Panc1 (cell line): Measurements from ENCODE around the gene ADAM10. TPM values are rescaled to one million over a fixed set of nuclear protein-coding genes. Genes with fewer than 3 reads are reported as not detected.

Experiments
- ATAC-seq: fragments of 200-7000 bp; cut with Tn5 transposase; 2 replicates; pipeline ENCODE4 v1.9.1; 2020; ENCODE audit warnings: mild to moderate bottlenecking, moderate library complexity
- BruUV-seq: library from RNA; stranded (reverse); fragments of 400-500 nt; replicated peaks from 2 replicates; lab custom pipeline; 2021; lab: Mats Ljungman, UMichigan
- CTCF ChIA-PET: fragments of 300-600 bp; sonication (Branson Sonifier 250); formaldehyde crosslinking; loops from one replicate; lab custom pipeline; 2022; ENCODE audit warnings: antibody characterized with exemption; lab: Charles Lee
- POLR2A ChIA-PET: fragments of 300-600 bp; sonication (Branson Sonifier 250); formaldehyde crosslinking; loops from one replicate; lab custom pipeline; 2022; ENCODE audit warnings: antibody characterized with exemption; lab: Charles Lee
- DNase-seq: peaks from one replicate; pipeline ENCODE4 v3.0.0-alpha.2; 2010; ENCODE audit warnings: low read depth, low spot score
- H3K27ac ChIP-seq: 2 replicates; pipeline ENCODE4 v1.5.1; 2011; ENCODE audit warnings: mild to moderate bottlenecking, low read length, inconsistent platforms
- H3K27me3 ChIP-seq: fragments of 200-500 bp; sonication (Bioruptor generic); 2 replicates; pipeline ENCODE4 v1.6.0; 2014; ENCODE audit warnings: low read length, inconsistent platforms; ENCODE audit not compliant: control insufficient read depth, insufficient read depth
- H3K36me3 ChIP-seq: fragments of 200-500 bp; sonication (Bioruptor generic); 2 replicates; pipeline ENCODE4 v1.5.1; 2014; ENCODE audit warnings: inconsistent platforms, mild to moderate bottlenecking, low read length, moderate library complexity; ENCODE audit not compliant: control insufficient read depth, insufficient read depth
- H3K4me1 ChIP-seq: 2 replicates; pipeline ENCODE4 v1.5.1; 2011; ENCODE audit warnings: inconsistent platforms, mild to moderate bottlenecking, low read length, moderate library complexity; ENCODE audit not compliant: control insufficient read depth, insufficient read depth
- H3K4me3 ChIP-seq, 2 experiments: 2 replicates each; pipeline ENCODE4 v1.5.1; 2011 to 2012; ENCODE audit warnings: low read depth in 2 of 2, low read length in 2 of 2, mild to moderate bottlenecking in 2 of 2, inconsistent platforms in 1 of 2, moderate library complexity in 1 of 2
- H3K9me3 ChIP-seq: fragments of 200-500 bp; sonication (Bioruptor generic); 2 replicates; pipeline ENCODE4 v1.5.1; 2014; ENCODE audit warnings: low read depth, mild to moderate bottlenecking, inconsistent platforms, low read length, moderate library complexity; ENCODE audit not compliant: control insufficient read depth, insufficient read depth
- POLR2AphosphoS5 ChIP-seq: IDR thresholded peaks from 2 replicates; pipeline ENCODE4 v1.6.1; 2012; ENCODE audit warnings: mild to moderate bottlenecking, low read depth, low read length, moderate library complexity
- SIN3A ChIP-seq: IDR thresholded peaks from 2 replicates; pipeline ENCODE4 v1.6.1; 2012; ENCODE audit warnings: low read depth, mild to moderate bottlenecking, low read length, moderate library complexity, borderline replicate concordance; ENCODE audit not compliant: insufficient read depth
- TCF7L2 ChIP-seq: IDR thresholded peaks from 2 replicates; pipeline ENCODE4 v1.6.1; 2011; ENCODE audit warnings: mild to moderate bottlenecking, low read depth, low read length, inconsistent platforms
- in situ Hi-C: cut with HindIII; loops from 2 replicates; pipeline ENCODE4 v1.10.0; 2016; ENCODE audit warnings: low sequenced_read_pairs, low pct_unique_long_range_greater_than_20kb
- intact Hi-C: fragments of 100-400 bp; cut with micrococcal nuclease; formaldehyde crosslinking; loops from one replicate; pipeline ENCODE4 v1.10.0; 2022; ENCODE audit not compliant: unreplicated experiment
- total RNA-seq: library from RNA; stranded (reverse); gene quantifications from one replicate; pipeline ENCODE4 v1.2.1, GENCODE V29; 2021; ENCODE audit not compliant: unreplicated experiment
- TF ChIP-seq, protein P1 (sequence below), 2 experiments: IDR thresholded peaks; 2 replicates each; pipeline ENCODE4 v1.6.1; 2011 to 2012; ENCODE audit warnings: low read depth in 2 of 2, control low read depth in 1 of 2, low read length in 1 of 2, mild to moderate bottlenecking in 1 of 2, moderate library complexity in 1 of 2; ENCODE audit not compliant: insufficient read depth in 1 of 2
- TF ChIP-seq, protein P2 (sequence below): fragments of 450-650 bp; IDR thresholded peaks from 2 replicates; pipeline ENCODE4 v1.5.1; 2017; ENCODE audit warnings: mild to moderate bottlenecking

The ADAM10 gene
- total RNA-seq, 1 experiment from 2014 or later, result 176 TPM

DNA sequence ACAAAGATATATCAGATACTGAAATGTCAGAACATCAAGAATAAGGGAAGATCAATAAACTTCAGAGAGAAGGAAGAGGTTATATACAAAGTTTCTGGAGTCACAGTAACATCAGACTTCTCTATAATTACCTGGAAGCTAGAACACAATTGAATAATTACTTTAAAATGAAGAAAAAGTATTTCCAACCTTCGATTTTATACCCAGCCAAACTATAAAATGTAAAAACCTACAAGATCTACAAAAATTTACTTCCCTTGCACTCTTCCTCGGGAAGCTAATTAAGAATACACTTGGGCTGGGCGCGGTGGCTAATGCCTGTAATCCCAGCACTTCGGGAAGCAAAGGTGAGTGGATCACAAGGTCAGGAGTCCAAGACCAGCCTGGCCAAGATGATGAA, 15.0 kb upstream of the ADAM10 start:
- ChIA-PET POLR2A (no interaction called here), CTCF (no interaction called here)
- no peaks in the 10 kb centered on the region for H3K27me3 ChIP-seq
- no peak overlapping the region for H3K27ac ChIP-seq
- intact Hi-C loops (no loop called here), in situ Hi-C loops (no loop called here)
- no peaks in the 10 kb centered on the region for H3K4me1 ChIP-seq
- no TSS peak for BruUV-seq
- H3K36me3 ChIP-seq, result no peaks in the 10 kb centered on the region
- no peaks in the 10 kb centered on the region; the same call in 1 of the 2 replicates for H3K9me3 ChIP-seq
- H3K4me3 ChIP-seq, result no peak overlapping the region
- TF ChIP-seq POLR2AphosphoS5 (no peak), TCF7L2 (no peak), SIN3A (no peak)
- TF ChIP-seq, protein P1, sequence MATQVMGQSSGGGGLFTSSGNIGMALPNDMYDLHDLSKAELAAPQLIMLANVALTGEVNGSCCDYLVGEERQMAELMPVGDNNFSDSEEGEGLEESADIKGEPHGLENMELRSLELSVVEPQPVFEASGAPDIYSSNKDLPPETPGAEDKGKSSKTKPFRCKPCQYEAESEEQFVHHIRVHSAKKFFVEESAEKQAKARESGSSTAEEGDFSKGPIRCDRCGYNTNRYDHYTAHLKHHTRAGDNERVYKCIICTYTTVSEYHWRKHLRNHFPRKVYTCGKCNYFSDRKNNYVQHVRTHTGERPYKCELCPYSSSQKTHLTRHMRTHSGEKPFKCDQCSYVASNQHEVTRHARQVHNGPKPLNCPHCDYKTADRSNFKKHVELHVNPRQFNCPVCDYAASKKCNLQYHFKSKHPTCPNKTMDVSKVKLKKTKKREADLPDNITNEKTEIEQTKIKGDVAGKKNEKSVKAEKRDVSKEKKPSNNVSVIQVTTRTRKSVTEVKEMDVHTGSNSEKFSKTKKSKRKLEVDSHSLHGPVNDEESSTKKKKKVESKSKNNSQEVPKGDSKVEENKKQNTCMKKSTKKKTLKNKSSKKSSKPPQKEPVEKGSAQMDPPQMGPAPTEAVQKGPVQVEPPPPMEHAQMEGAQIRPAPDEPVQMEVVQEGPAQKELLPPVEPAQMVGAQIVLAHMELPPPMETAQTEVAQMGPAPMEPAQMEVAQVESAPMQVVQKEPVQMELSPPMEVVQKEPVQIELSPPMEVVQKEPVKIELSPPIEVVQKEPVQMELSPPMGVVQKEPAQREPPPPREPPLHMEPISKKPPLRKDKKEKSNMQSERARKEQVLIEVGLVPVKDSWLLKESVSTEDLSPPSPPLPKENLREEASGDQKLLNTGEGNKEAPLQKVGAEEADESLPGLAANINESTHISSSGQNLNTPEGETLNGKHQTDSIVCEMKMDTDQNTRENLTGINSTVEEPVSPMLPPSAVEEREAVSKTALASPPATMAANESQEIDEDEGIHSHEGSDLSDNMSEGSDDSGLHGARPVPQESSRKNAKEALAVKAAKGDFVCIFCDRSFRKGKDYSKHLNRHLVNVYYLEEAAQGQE (IDR thresholded peaks at IDR 0.05; ENCODE audit: insufficient read depth in 1 of 2, low read depth in 2 of 2, low read length in 1 of 2), result no peak
- TF ChIP-seq, protein P2, sequence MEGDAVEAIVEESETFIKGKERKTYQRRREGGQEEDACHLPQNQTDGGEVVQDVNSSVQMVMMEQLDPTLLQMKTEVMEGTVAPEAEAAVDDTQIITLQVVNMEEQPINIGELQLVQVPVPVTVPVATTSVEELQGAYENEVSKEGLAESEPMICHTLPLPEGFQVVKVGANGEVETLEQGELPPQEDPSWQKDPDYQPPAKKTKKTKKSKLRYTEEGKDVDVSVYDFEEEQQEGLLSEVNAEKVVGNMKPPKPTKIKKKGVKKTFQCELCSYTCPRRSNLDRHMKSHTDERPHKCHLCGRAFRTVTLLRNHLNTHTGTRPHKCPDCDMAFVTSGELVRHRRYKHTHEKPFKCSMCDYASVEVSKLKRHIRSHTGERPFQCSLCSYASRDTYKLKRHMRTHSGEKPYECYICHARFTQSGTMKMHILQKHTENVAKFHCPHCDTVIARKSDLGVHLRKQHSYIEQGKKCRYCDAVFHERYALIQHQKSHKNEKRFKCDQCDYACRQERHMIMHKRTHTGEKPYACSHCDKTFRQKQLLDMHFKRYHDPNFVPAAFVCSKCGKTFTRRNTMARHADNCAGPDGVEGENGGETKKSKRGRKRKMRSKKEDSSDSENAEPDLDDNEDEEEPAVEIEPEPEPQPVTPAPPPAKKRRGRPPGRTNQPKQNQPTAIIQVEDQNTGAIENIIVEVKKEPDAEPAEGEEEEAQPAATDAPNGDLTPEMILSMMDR, result no peak
- DNase-seq, result no peak
- no peak for ATAC-seq

DNA sequence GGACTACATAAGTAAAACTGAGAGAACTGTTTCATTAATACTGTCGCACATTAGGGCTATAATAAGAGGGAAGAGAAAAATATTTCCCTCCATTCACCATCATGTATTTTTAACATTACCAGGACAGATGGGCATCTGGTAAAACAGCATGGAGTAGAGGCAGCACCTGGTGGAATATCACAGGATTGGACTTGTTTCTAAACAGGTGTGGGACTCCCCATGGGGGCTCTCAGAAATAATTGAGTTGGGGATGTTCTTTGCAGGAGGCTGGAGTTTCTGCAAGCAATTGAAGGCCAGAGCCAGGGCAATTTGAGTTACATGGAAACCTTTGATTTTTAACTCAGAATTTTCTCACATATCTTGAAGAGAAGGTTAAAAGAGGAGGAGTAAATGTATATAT, 13.2 kb upstream of the ADAM10 start:
- DNase-seq, result no peak
- Histone ChIP-seq H3K9me3 (no peaks in the 10 kb centered on the region; the same call in 1 of the 2 replicates), H3K4me1 (no peaks in the 10 kb centered on the region), H3K27ac (no peak overlapping the region), H3K27me3 (no peaks in the 10 kb centered on the region), H3K36me3 (no peaks in the 10 kb centered on the region), H3K4me3 (no peak overlapping the region)
- POLR2A ChIA-PET, result no interaction called here
- TF ChIP-seq, protein P2, result peak; percentile 15; the same call in 1 of the 2 replicates
- TF ChIP-seq SIN3A (no peak), TCF7L2 (no peak), POLR2AphosphoS5 (no peak)
- TF ChIP-seq, protein P1 (IDR thresholded peaks at IDR 0.05; ENCODE audit: insufficient read depth in 1 of 2, low read depth in 2 of 2, low read length in 1 of 2), result no peak
- in situ Hi-C loops (no loop called here), intact Hi-C loops (no loop called here)
- no peak for ATAC-seq
- CTCF ChIA-PET, result no interaction called here
- BruUV-seq, result no TSS peak
